ENCODE data around the gene GDF7.

Gene GDF7

DNA sequence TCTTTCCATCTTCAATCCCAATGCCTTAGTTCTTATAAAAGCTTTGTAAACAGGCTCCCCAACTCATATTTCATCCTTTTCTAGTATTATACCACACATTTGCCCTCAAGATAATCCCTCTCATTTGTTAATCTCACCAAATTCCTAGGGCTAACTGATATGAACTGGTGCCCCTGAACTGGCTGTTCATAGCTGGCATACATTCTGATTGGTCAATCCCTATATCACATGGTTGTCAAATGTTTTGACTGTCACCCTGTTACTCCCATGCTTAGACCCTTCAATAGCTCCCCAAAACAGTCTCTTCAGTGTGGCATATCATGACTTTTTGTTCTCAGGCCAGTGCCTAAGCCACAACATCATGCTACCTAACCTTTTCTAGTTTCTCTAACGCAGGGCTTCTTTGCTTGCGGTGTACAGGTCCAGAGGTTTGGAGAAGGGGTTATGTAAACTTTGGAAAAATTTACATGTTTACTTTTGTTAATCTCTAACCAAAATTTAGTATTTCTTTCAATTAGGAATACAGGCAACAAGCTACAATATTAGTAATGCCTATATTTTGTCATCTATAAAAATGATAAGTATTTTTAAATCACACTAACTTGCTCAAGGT is 30.5 kb downstream of the GDF7 start:
- TF ChIP-seq, protein P1, sequence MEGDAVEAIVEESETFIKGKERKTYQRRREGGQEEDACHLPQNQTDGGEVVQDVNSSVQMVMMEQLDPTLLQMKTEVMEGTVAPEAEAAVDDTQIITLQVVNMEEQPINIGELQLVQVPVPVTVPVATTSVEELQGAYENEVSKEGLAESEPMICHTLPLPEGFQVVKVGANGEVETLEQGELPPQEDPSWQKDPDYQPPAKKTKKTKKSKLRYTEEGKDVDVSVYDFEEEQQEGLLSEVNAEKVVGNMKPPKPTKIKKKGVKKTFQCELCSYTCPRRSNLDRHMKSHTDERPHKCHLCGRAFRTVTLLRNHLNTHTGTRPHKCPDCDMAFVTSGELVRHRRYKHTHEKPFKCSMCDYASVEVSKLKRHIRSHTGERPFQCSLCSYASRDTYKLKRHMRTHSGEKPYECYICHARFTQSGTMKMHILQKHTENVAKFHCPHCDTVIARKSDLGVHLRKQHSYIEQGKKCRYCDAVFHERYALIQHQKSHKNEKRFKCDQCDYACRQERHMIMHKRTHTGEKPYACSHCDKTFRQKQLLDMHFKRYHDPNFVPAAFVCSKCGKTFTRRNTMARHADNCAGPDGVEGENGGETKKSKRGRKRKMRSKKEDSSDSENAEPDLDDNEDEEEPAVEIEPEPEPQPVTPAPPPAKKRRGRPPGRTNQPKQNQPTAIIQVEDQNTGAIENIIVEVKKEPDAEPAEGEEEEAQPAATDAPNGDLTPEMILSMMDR (IDR thresholded peaks at IDR 0.05) = no peak

DNA sequence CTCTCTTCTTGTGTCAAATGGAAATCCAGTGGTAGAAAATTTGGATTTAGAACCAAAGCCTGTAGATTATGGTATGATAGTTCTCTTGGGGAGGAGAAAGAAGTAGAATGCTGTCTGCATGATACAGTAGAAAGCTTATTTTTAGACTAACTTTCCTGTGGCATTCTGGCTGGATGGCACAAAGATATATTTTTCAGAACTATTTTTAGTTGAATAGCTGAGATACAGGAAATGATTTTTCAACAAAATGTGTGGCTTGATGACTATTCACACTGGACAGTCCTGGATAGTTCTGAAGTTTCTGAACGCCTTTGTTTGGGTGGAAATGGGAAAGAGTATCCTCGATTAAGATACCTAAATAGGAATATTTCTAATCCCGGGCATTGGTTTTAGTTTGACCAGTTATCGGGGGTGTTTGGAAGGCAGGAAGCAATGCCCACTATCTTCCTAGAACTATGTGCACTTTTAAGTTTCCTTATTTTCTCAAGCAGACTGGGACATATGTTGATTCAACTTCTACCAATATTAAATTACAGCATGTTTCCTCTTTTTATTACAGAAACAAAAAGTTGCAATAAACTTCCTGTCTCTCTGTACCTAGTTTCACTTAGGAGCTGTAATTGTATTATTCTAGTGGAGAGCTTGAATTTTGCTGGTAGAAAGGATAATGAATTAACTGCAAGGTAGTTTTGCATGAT is 32.1 kb downstream of the GDF7 start:
- TF ChIP-seq, protein P1 (IDR thresholded peaks at IDR 0.05) = no peak

DNA sequence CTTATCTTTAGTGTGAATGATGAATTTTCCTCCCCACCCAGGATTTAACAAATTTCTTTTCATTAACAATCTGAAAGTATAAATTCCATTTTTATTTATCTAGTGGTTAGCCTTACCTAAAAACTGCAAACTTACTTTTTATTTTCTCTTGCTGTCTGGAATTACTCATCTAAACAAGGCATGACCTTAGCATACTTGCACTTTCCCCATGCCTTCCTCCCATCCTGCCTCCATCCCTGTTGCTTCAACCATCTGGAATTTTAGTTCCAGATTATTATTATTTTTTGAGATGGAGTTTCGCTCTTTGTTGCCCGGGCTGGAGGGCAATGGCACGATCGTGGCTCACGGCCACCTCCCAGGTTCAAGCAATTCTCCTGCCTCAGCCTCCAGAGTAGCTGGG is 35.6 kb downstream of the GDF7 start:
- TF ChIP-seq, protein P1 (IDR thresholded peaks at IDR 0.05) = no peak

DNA sequence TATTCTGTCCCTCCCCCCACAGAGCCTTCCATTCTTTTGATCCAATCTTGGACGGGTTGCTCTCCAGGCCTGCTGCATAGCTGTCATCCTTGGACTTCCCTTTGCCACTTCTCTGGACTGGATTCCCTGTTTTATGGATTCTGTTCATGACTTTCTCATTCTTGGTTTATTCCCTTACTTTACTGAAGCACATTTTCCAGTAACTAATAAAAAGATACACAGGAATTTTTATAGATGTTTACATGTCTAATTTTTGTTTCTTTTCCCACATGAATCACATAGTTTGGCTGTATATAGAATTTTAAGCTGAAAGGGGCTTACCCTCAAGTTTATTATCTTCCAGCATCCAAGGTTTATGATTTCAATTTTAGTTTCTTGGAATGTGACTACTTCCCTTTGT is 37.9 kb downstream of the GDF7 start:
- TF ChIP-seq, protein P1 (IDR thresholded peaks at IDR 0.05) = no peak

DNA sequence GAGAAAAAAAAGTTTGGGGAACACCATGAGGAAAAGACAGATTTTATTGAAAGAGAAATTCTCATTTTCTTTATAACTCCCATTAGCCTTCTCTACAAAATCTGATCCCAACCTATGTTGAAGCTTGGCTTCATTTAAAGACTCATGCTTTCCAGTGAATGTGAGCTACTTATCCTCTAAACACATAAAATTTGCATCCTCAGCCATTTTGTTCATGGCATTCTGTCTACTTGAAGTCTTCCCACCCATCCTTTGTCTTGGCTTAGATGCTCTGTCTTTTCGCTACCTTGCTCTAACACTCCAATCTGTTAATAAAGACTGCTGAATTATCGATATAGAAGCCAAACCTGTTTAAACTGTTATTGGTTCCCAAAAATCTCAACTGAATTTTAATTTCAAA is 39.3 kb downstream of the GDF7 start:
- TF ChIP-seq, protein P1 (IDR thresholded peaks at IDR 0.05) = no peak

DNA sequence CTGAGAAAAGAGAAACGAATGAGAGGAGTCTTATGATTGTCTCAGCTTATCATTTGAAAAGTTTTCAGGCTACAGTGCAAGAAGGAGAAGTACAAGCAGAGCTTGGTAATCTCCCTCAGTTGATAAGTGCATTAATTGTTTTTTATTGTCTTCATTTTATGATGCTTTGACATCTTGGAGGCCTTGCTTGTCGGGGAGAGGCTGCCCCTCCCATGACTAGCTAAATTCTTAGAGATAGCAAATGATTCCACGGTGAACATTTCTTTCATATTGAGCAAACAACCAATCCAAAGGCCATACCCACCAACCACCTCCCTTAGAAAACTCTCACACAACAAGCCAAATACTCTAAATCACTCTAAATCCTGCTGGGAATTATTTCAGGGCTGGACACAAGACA is 39.8 kb downstream of the GDF7 start:
- TF ChIP-seq, protein P1 (IDR thresholded peaks at IDR 0.05) = no peak

DNA sequence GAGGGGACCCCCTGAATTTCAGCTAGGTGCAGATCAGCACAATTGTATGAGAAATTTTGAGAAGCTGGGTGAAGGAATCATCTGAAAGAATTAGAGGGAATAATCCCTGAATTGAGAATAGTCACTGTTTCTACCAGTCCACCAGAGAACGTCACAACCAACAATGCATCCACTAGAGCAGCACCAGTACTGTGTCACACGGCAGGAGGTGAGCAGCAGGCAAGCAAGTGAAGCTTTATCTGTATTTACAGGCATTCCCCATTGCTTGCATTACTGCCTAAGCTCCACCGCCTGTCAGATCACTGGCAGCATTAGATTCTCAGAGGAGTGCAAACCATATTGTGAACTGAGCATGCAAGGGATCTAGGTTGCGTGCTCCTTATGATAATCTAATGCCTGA is 40.7 kb downstream of the GDF7 start:
- TF ChIP-seq, protein P1 (IDR thresholded peaks at IDR 0.05) = no peak

All from LNCAP (cell line).